Transverse colon (tissue), 4 donors: ENCODE results near the gene PTPRE. TPM values are rescaled to one million over a fixed set of nuclear protein-coding genes. Genes with fewer than 3 reads are reported as not detected.

Experiments
- DNase-seq: peaks from one replicate; pipeline ENCODE4 v3.0.0-alpha.2; 2019
- H3K27ac ChIP-seq, 4 donors: fragments of 200-600 bp; sonication (generic); 2 replicates each; pipeline ENCODE4 v1.5.1; 2016 to 2018; ENCODE audit warnings: inconsistent platforms in 4 of 4
- H3K27me3 ChIP-seq: fragments of 200-600 bp; sonication (generic); 2 replicates; pipeline ENCODE4 v1.5.1; 2017; ENCODE audit warnings: inconsistent platforms
- H3K36me3 ChIP-seq, 4 donors: fragments of 200-600 bp; sonication (generic); 2 replicates each; pipeline ENCODE4 v1.5.1; 2017 to 2019; ENCODE audit warnings: inconsistent platforms in 4 of 4
- H3K4me1 ChIP-seq, 4 donors: fragments of 200-600 bp; sonication (generic); 2 replicates each; pipeline ENCODE4 v1.5.1; 2017 to 2020; ENCODE audit warnings: inconsistent platforms in 4 of 4
- H3K4me3 ChIP-seq, 4 donors: fragments of 200-600 bp; sonication (generic); 1 replicate in 1 of 4; 2 replicates in 3 of 4; pipeline versions ENCODE4 v1.5.1 to v1.6.1; 2017 to 2019; ENCODE audit warnings: inconsistent platforms in 4 of 4
- H3K9me3 ChIP-seq, 2 donors: fragments of 200-600 bp; sonication (generic); 2 replicates each; pipeline ENCODE4 v1.5.1; 2017 to 2019; ENCODE audit warnings: inconsistent platforms in 2 of 2
- EP300 ChIP-seq: sonication (generic); formaldehyde crosslinking; IDR thresholded peaks from one replicate; pipeline ENCODE4 v1.6.1; 2017; ENCODE audit warnings: antibody characterized with exemption, low read depth
- POLR2A ChIP-seq: fragments of 450-650 bp; IDR thresholded peaks from one replicate; pipeline ENCODE4 v1.6.1; 2016; ENCODE audit warnings: antibody characterized with exemption, mild to moderate bottlenecking, moderate library complexity
- POLR2AphosphoS5 ChIP-seq, 3 donors: sonication (generic); formaldehyde crosslinking; IDR thresholded peaks; one replicate each; pipeline ENCODE4 v1.6.1; 2016; ENCODE audit warnings: antibody characterized with exemption in 3 of 3
- WGBS, 2 donors: methylation state at CpG; one replicate each; pipeline ENCODE4 v1.1.5; 2018; ENCODE audit warnings: low coverage in 1 of 2; 5-methylcytosine and 5-hydroxymethylcytosine counted together
- in situ Hi-C, 4 donors: fragments of 200-750 bp; cut with MboI; loops; one replicate each; pipeline versions ENCODE4 v1.15.0 to v1.15.1; 2017; ENCODE audit warnings: low sequenced_read_pairs in 3 of 4, low pct_ligation_motif_present in 1 of 4, low pct_unique_long_range_greater_than_20kb in 1 of 4
- intact Hi-C: fragments of 100-400 bp; cut with DNase I; formaldehyde crosslinking; loops from one replicate; pipeline ENCODE4 v1.15.1; 2023; ENCODE audit warnings: low total_unique reads
- total RNA-seq, 4 donors: library from RNA; depleted of rRNA; stranded (reverse); fragments of >200 nt; gene quantifications; one replicate each; pipeline ENCODE4 v1.1.0, GENCODE V29; 2016
- TF ChIP-seq, protein P1 (sequence below), 5 experiments: fragments of 200-600 bp in 3 of 5; fragments of 450-650 bp in 2 of 5; sonication (generic) in 3 of 5; IDR thresholded peaks; 1 replicate in 2 of 5; 2 replicates in 3 of 5; pipeline ENCODE4 v1.5.1; 2016 to 2017; ENCODE audit warnings: antibody characterized with exemption in 5 of 5, inconsistent platforms in 3 of 5, mild to moderate bottlenecking in 2 of 5, moderate library complexity in 1 of 5

PTPRE gene
- total RNA-seq, 4 donors from 2014 or later: 25.7 to 43.6 (median 26.7) TPM

DNA sequence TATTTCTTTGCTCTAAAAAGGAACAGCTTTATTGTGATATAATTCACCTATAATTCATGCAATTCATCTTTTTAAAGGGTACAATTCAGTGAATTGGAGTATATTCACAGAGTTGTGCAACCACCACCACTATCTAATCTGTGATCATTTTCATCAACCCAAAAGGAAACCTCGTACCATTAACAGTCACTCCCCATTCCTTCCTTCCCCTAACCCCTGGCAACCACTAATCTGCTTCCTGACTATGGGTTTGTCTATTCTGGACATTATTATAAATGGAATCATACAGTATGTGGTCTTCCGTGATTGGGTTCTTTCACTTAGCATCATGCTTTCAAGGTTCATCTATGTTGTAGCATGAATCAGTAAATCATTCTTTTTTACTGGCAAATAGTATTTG, 167.0 kb downstream of the PTPRE start:
- H3K4me3 ChIP-seq: no peak overlapping the region
- no peak overlapping the region for H3K27ac ChIP-seq
- DNase-seq: no peak
- peaks cover 0 to 43% (median 3%) of the 10 kb centered on the region in 4 donors for H3K36me3 ChIP-seq
- in situ Hi-C loops: loop anchor here in 1 of 4 donors (10.0 kb wide), 2 partner anchors 71 to 169 kb away; partner anchors contain the start of gene PTPRE
- TF ChIP-seq, protein P1, sequence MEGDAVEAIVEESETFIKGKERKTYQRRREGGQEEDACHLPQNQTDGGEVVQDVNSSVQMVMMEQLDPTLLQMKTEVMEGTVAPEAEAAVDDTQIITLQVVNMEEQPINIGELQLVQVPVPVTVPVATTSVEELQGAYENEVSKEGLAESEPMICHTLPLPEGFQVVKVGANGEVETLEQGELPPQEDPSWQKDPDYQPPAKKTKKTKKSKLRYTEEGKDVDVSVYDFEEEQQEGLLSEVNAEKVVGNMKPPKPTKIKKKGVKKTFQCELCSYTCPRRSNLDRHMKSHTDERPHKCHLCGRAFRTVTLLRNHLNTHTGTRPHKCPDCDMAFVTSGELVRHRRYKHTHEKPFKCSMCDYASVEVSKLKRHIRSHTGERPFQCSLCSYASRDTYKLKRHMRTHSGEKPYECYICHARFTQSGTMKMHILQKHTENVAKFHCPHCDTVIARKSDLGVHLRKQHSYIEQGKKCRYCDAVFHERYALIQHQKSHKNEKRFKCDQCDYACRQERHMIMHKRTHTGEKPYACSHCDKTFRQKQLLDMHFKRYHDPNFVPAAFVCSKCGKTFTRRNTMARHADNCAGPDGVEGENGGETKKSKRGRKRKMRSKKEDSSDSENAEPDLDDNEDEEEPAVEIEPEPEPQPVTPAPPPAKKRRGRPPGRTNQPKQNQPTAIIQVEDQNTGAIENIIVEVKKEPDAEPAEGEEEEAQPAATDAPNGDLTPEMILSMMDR (IDR thresholded peaks at IDR 0.05): no peak
- no peak for TF ChIP-seq POLR2AphosphoS5 (IDR thresholded peaks at IDR 0.05)
- TF ChIP-seq POLR2A: no peak
- TF ChIP-seq EP300: no peak
- no peaks in the 10 kb centered on the region for H3K4me1 ChIP-seq
- WGBS, 2 donors: 85 to 92% methylated on average over 2 of the region's 2 CpGs
- intact Hi-C loops: no loop called here
- H3K9me3 ChIP-seq: no peaks in the 10 kb centered on the region
- H3K27me3 ChIP-seq: no peaks in the 10 kb centered on the region

- in situ Hi-C loops: loop anchor here in 1 of 4 donors (10.0 kb wide), 2 partner anchors 70 to 170 kb away; partner anchors contain the start of gene PTPRE
- intact Hi-C loops: no loop called here
Measured at GRCh38 chr10:128074589-128074988, 167.7 kb downstream of the PTPRE start.

GRCh38 chr10:128077155-128077875, 170.4 kb downstream of the PTPRE start:
- WGBS, 2 donors: 92% methylated on average over 14 of the region's 21 CpGs; no CpG with 5 or more reads in 1 of the 2 donors
- in situ Hi-C loops: loop anchor here in 1 of 4 donors (10.0 kb wide), 2 partner anchors 67 to 173 kb away; partner anchors contain the start of gene PTPRE
- no peak for TF ChIP-seq EP300
- no peak for TF ChIP-seq POLR2A
- TF ChIP-seq, protein P1 (IDR thresholded peaks at IDR 0.05): no peak
- no peak for TF ChIP-seq POLR2AphosphoS5 (IDR thresholded peaks at IDR 0.05)
- intact Hi-C loops: no loop called here
- H3K27me3 ChIP-seq: no peaks in the 10 kb centered on the region
- H3K4me3 ChIP-seq: no peak overlapping the region
- peaks cover 0 to 40% (median 3%) of the 10 kb centered on the region in 4 donors for H3K36me3 ChIP-seq
- H3K9me3 ChIP-seq: no peaks in the 10 kb centered on the region
- H3K27ac ChIP-seq: no peak overlapping the region
- DNase-seq: no peak
- no peaks in the 10 kb centered on the region for H3K4me1 ChIP-seq

More at GRCh38 chr10:128074589-128074988, 167.7 kb downstream of the PTPRE start:
- no peak overlapping the region for H3K27ac ChIP-seq
- no peak overlapping the region for H3K4me3 ChIP-seq
- 73 to 94% methylated on average over 3 to 5 of the region's 5 CpGs for WGBS, 2 donors
- H3K9me3 ChIP-seq: no peaks in the 10 kb centered on the region
- no peaks in the 10 kb centered on the region for H3K4me1 ChIP-seq
- DNase-seq: no peak
- no peaks in the 10 kb centered on the region for H3K27me3 ChIP-seq
- peaks cover 0 to 46% (median 3%) of the 10 kb centered on the region in 4 donors for H3K36me3 ChIP-seq
- no peak for TF ChIP-seq POLR2AphosphoS5 (IDR thresholded peaks at IDR 0.05)

GRCh38 chr10:128078136-128078969, 171.4 kb downstream of the PTPRE start:
- Histone ChIP-seq H3K27me3 (no peaks in the 10 kb centered on the region), H3K36me3 (peaks cover 0 to 40% (median 3%) of the 10 kb centered on the region in 4 donors), H3K9me3 (no peaks in the 10 kb centered on the region), H3K4me3 (no peak overlapping the region), H3K4me1 (no peaks in the 10 kb centered on the region), H3K27ac (no peak overlapping the region)
- TF ChIP-seq, protein P1 (IDR thresholded peaks at IDR 0.05): peak; percentile 59 to 72 (median 69)
- no peak for TF ChIP-seq POLR2AphosphoS5 (IDR thresholded peaks at IDR 0.05)
- TF ChIP-seq EP300: no peak
- in situ Hi-C loops (loop anchor here in 1 of 4 donors (10.0 kb wide), 2 partner anchors 66 to 174 kb away; partner anchors contain the start of gene PTPRE), intact Hi-C loops (no loop called here)
- 20 to 72% methylated on average over 3 to 13 of the region's 17 CpGs for WGBS, 2 donors
- peak; percentile 41 for DNase-seq
